ENCODE data around the gene TXNIP.
"Not testable (repeated sequence)": the region's sequence is repeated elsewhere in the genome, so short reads cannot be mapped to it uniquely, and the experiment has no call there.

The TXNIP gene, protein sequence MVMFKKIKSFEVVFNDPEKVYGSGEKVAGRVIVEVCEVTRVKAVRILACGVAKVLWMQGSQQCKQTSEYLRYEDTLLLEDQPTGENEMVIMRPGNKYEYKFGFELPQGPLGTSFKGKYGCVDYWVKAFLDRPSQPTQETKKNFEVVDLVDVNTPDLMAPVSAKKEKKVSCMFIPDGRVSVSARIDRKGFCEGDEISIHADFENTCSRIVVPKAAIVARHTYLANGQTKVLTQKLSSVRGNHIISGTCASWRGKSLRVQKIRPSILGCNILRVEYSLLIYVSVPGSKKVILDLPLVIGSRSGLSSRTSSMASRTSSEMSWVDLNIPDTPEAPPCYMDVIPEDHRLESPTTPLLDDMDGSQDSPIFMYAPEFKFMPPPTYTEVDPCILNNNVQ

DNA sequence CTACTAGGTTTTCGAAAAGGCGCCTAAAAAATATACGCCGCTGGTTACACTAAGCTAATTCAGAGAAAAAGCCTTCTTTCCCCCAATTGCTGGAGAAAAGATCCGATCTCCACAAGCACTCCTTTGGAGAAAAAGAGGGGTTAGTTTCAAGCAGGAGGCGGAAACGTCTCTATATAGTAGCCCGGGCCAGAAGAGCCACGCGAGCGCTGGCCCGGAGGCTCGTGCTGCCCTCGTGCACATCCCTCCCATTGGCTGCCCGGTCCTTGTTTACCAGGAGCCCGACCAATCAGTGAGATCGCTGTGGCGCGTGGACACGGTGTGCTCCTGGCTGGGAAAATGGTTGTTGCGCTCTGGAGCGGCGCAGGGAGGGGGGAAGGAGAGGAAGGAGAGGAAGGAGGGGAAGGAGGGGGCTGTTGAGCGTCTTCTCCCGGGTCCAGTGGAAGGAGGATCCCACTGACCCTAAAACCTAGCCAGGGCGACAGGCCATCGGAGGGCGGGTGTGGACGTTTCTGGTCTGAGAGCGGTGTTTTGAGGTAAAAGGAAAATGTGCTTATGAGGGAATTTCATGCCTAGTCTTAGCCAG lies at the start of gene TXNIP:
Gene TXNIP (minus strand): TSS at position 147 of the 583 bp plus-strand sequence. CDS start 313 bp downstream, outside the sequence.
- DNase-seq = peak; percentile 89

GRCh38 chr1:146039844-146040194 lies 43.4 kb upstream of the TXNIP start:
- DNase-seq = no peak

DNA sequence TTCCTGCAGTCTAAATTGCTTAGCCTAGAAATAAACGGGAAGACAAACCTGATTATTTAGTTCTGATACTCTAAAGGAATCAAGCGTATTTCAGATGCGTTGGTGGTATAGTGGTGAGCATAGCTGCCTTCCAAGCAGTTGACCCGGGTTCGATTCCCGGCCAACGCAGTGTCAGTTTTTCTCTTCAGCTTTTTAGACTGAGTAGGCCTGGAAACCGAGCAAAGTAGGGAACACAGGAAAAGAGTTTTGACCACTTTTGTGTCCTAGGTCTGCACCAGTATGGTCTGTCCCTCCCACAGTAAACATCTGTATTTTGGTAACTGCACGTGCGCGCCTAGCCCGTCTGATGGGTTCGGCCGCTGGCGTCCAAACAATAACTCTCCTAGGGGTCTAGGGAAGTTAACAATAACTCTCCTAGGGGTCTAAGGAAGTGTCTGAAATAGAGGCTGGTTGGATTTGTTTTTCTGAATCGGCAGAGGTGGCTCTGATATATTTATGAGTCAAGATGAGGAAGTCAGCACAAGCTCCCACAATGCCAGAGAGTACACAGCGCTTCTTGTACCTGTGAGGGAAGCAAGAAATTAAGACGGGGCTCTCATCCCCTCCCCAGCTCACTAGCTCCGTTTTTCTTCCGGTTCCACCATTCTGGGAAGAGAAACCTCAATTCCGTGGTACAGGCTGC lies 40.7 kb upstream of the TXNIP start:
- peak; percentile 77 for DNase-seq

GRCh38 chr1:146036241-146036964 lies 40.0 kb upstream of the TXNIP start:
- DNase-seq = no peak

DNA sequence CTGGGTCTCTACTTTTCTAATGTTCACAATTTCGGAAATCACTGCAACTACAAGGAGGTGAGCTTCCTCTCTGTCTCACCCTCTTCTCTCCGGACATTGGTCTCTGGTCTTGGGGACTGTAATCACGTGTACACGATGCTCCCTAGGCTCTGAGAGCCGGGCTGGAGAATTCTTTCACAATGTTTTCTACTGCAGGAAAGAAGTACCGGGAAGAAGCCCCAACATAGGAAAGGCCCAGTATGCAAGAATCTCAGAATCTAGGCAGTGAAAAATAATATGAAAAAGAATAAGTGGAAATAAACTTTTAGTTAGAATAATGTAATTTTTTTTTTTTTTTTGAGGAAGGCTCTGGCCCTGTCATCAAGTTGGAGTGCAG lies 38.7 kb upstream of the TXNIP start:
- no peak for DNase-seq

- DNase-seq = no peak
Measured at GRCh38 chr1:146032631-146033219, 36.3 kb upstream of the TXNIP start.

- DNase-seq = no peak
Measured at GRCh38 chr1:146031476-146031875, 35.1 kb upstream of the TXNIP start.

DNA sequence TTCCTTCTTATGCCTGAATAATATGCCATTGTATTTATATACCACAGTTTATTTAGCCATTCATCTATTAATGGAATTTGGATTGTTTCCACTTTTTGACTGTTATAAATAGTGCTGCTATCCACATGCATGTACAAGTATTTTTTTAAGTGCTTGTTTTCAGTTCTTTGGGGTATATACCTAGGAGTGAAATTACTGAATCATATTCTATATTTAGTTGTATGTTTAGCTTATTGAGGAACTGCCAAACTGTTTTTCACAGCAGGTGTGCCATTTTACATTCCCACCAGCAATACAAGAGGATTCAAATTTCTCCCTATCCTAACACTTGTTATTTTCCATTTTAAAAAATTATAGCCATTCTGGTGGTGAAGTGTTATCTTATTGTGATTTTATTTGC lies 32.7 kb upstream of the TXNIP start:
- no peak for DNase-seq

DNA sequence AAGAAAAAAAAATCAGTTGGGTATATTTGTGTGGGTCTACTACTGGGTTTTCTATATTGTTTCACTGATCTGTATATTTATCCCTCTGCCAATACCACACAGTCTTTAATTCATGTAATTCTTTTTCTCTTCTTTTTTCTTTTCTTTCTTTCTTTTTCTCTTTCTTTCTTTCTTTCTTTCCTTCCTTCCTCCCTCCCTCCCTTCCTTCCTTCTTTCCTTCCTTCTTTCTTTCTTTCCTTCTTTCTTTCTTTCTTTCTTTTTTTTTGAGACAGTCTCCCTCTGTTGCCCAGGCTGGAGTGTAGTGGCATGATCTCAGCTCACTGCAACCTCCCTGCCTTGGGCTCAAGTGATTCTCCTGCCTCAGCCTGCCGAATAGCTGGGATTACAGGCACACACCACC lies 30.3 kb upstream of the TXNIP start:
- not testable (repeated sequence) for DNase-seq

- not testable (repeated sequence) for DNase-seq
Measured at GRCh38 chr1:146025787-146026495, 29.6 kb upstream of the TXNIP start.

DNA sequence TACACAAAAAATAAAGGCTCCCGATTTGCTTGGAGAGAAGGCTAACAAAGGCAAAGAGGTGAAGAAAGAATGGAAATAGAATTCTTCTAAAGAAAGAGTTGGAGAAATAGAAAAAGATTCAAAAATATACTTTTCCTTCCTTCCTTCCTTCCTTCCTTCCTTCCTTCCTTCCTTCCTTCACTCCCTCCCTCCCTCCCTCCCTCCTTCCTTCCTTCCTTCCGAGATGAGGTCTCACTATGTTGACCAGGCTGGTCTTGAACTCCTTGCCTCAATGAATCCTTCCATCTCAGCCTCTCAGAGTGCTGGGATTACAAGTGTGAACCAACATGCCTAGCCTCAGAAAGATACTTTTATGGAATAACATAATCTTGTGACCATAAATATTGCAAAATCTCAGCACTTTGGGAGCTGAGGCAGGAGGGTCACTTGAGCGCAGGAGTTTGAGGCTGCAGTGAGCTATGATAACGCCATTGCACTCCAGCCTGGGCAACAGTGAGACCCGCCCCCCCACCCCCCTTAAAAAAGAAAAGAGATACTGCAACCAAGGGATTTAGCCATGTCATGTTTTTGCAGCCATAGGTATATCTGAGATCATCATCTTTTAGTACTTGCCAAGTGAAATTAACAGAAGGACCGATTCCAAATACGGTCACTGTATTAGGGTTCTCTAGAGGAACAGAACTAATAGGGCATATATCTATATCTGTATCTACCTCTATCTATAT lies 26.2 kb upstream of the TXNIP start:
- no peak for DNase-seq

DNA sequence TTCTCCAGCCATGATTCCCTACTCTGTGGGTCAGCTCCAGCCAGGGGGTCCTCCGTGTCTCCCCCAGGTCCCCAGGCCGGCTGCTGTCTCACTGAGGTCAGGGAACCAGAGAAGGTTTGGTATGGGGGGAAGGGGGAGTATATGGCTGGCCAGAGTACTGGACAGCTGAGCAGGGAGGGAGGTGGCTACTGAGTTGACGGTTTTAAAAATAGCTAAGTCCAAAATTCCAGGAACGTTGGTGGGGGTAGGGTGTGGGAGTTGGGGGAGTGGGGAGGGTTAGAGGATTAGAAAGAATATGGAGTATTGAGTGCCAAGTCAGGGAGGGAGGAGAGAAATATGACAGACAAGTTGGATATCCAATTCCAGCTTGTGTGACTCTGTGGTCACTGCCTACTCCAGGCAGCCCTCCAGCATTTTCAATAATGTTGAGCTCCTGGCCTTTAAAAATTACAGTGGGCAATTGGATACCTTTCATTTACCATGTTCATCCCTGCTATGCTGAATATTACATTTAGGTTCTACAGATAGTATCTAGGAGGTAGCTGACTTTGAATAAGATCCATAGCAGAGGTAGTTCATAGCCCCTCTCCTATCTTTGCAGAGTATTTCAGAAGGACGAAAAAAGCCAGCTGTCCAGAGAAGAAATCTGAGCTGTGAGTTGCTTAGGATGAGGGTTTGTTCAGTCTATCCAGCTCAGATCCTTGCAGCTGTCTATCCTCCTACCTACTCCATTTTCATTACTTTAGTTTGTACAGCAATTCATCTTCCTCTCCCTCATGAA lies 25.4 kb upstream of the TXNIP start, which contains the start of gene HJV:
Gene HJV (minus strand): TSS at position 114 of the 781 bp plus-strand sequence. CDS start 1,504 bp downstream, outside the sequence.
- no peak for DNase-seq

DNA sequence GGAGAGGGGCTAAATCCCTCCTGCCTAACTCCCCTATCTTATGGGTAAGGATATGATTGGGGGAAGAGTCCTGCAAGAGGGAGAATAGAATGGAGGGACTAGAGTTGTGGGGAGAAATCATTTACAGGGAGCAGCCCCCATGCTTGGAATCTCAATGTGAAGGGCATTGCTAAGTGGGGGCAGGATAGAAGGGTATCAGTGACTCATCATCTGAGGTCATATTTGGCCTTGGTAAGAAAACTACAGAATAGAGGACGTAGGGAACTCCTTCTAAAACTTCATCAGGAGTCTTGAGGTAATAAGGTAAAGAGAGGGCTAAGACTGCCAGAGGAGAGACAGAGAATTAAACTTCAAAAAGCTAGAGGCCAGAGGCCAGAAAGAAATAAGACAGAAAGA lies 24.7 kb upstream of the TXNIP start:
- no peak for DNase-seq

DNA sequence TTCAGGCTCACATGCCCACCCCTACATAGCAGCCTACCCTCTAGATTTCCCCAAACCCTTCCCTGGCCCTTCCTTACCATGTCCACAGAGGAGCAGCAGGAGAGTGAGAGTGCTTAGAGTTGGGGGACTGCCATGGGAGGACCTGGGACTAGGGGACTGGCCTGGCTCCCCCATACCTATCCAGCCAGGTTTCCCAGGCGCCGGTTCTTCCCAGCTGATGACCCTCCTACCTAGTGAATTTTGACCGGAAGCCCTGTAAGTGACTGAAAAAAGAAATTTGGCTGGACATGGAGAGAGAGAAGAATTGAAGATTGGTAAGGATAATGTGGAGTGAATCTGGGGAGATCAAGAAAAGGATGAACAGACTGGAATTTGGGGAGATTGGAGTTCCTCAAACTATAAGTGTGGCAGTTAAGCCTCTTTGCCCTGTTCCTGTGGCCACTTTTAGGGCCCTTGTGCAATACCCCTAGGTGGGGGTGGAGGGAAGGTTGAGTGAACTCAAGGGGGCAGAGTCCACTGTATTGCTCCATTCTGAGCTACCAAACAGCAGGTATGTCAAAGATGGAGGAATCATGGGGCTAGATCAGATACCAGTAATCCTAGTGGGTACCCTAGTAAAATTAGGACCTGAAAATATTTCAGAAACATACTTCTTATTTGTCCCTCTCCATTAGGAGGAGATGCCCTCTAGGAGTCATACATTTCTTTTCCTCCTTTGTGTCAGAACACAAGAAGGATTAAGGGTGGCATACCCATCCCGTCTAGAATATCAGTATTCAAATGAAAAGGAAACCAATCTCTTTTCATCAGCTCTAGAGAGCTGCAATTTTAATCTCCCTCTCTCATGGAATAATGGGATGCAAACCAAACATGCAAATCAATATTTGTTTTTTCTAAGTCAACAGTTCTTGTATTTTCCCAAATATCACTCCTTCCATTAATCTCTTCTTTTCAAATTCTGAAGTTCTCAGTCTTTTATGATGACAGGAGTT lies 24.0 kb upstream of the TXNIP start:
- DNase-seq = no peak

DNA sequence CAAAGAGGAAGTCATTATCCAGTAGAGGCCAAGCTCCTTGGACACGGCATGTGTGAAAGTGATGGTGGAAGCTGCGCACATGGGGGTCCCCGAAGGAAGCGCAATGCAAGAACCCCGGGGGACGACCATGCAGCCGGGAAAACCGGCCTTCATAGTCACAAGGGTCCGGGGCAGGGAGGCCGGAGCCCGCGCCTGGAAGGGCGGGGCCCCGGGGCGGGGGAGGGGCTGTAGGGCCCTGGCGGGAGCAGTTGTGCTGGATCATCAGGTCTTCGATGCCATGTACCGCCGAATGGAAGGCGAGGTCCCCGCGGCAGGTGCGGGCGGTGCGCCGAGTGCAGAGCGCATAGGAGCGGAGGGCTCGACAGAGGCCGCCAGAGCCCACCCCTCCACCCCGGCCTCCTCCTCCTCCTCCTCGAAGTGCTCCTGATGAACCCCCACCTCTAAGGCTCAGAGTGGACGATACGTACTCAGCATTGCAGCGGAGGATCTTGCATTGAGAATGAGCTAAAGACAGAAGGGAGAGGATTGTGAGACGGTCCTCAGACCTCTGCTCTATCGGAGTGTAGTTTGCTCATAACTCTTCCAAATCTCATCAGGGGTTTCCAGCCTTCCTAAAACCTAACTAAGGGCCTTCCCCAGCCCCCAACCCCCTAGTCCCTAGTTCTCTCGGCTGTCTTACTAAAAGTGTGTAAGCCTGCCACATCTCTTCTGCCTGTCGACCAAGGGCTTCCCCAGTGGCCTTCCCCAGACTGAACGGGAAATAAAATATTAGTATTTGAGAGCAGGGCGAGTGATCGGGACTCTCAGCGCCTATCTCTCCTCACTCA lies 23.1 kb upstream of the TXNIP start:
- no peak for DNase-seq

DNA sequence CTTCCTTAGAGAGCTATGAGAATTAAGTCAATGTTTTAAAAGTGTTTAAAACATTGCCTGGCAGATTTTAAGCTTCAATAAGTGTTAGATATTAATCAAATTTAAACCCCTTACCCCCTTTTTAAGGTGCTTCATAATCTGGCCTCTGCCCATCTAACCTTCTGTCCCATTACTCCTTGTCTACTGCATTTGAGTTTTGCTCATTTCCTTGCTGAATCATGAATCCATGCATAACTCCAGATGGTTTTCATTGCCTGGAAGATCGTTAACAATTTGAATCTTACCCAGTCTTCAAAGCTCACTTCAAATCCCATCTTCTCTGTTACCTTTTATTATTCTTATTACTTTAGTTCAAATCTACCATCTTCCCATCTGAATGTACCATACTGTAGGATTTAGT lies 20.5 kb upstream of the TXNIP start:
- DNase-seq = no peak

DNA sequence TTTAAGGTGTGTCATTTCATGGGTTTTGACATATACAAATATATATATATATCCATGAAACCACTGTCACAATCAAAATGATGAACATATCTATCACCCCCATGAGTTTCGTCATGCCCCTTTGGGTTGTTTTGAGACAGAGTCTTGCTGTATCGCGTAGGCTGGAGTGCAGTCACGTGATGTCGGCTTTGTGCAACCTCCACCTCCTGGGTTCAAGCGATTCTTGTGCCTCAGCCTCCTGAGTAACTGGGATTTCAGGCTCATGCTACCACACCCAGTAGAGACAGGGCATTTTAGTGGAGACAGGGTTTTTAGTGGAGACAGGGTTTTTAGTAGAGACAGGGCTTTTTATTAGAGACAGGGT lies 17.2 kb upstream of the TXNIP start:
- no peak for DNase-seq

- no peak for DNase-seq
Measured at GRCh38 chr1:146012703-146013558, 16.6 kb upstream of the TXNIP start.
